HL-60 (cell line): ENCODE data around the gene KCNE4.

Source experiments
- DNase-seq, 2 experiments: peaks; one replicate each; pipeline ENCODE4 v3.0.0-alpha.2; 2010 to 2020; ENCODE audit warnings: low read depth in 1 of 2, low spot score in 1 of 2
- H3K27ac ChIP-seq: fragments of 250-450 bp; sonication (Bioruptor Pico); replicated peaks from 2 replicates; pipeline ENCODE4 v1.5.1; 2020; ENCODE audit warnings: mild to moderate bottlenecking, moderate library complexity
- H3K27me3 ChIP-seq: fragments of 250-450 bp; sonication (Bioruptor Pico); 2 replicates; pipeline ENCODE4 v1.5.1; 2021; ENCODE audit warnings: mild to moderate bottlenecking, moderate library complexity; ENCODE audit not compliant: insufficient read depth, poor library complexity, severe bottlenecking
- H3K4me3 ChIP-seq: replicated peaks from 2 replicates; pipeline ENCODE4 v1.5.1; 2011; ENCODE audit warnings: mild to moderate bottlenecking, control low read depth, low read length; ENCODE audit not compliant: insufficient read depth
- CTCF ChIP-seq: IDR thresholded peaks from one replicate; pipeline ENCODE4 v1.5.1; 2011; ENCODE audit warnings: low read length, control low read depth, inconsistent platforms; ENCODE audit not compliant: insufficient read depth
- GABPA ChIP-seq: IDR thresholded peaks from 2 replicates; pipeline ENCODE4 v1.6.1; 2012; ENCODE audit warnings: low read depth
- POLR2AphosphoS5 ChIP-seq: IDR thresholded peaks from 2 replicates; pipeline ENCODE4 v1.6.1; 2012; ENCODE audit warnings: low read depth
- REST ChIP-seq: IDR thresholded peaks from 2 replicates; pipeline ENCODE4 v1.6.1; 2012; ENCODE audit warnings: low read depth; ENCODE audit not compliant: insufficient replicate concordance
- SPI1 ChIP-seq: IDR thresholded peaks from 2 replicates; pipeline ENCODE4 v1.6.1; 2012; ENCODE audit warnings: low read depth, mild to moderate bottlenecking, borderline replicate concordance

The KCNE4 gene

GRCh38 chr2:223099561-223099960 is 47.6 kb downstream of the KCNE4 start:
- Histone ChIP-seq H3K27ac (no peak overlapping the region), H3K27me3 (no peaks in the 10 kb centered on the region)
- DNase-seq: no peak

DNA sequence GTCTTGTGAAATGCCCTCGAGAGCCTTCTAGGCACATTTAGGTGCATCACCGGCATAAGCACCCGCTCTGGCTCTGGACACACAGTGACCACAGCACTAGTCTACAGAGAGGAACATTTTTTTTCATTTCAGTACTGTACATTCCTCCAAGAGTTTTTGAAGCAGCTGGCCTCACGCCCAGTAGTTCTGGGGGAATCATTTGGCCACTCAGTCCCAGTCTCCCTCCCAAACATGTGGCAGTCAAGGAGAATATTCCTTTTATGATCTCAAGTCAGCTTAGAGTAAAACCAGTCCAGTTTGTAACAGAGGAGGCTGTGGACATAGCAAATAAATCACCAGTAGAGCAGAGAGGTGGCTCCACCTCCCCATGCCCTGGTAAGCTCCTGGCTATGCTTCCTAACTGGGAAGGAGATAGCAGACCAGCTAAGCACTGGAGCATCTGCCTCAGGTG is 48.1 kb downstream of the KCNE4 start:
- Histone ChIP-seq H3K27ac (no peak overlapping the region), H3K27me3 (no peaks in the 10 kb centered on the region), H3K4me3 (no peak overlapping the region)
- TF ChIP-seq SPI1 (no peak), POLR2AphosphoS5 (no peak), REST (no peak), GABPA (no peak), CTCF (no peak)
- DNase-seq: no peak

More at GRCh38 chr2:223099561-223099960, 47.6 kb downstream of the KCNE4 start:
- TF ChIP-seq SPI1 (no peak), GABPA (no peak), POLR2AphosphoS5 (no peak), CTCF (no peak), REST (no peak)
- H3K4me3 ChIP-seq: no peak overlapping the region

- Histone ChIP-seq H3K27me3 (no peaks in the 10 kb centered on the region), H3K4me3 (no peak overlapping the region), H3K27ac (no peak overlapping the region)
- peak in 1 of 2 experiments; percentile 15 for DNase-seq
- TF ChIP-seq SPI1 (no peak), CTCF (peak; percentile 7), GABPA (no peak), POLR2AphosphoS5 (no peak), REST (no peak)
Observed at GRCh38 chr2:223101340-223102039, 49.5 kb downstream of the KCNE4 start.
